SK-N-SH (cell line): ENCODE measurements around the gene GPNMB. TPM values are rescaled to one million over a fixed set of nuclear protein-coding genes. Genes with fewer than 3 reads are reported as not detected.

ENCODE experiments used
- CTCF ChIA-PET: fragments of 300-600, 350-600 bp; formaldehyde crosslinking; extraction: SDS; loops from one replicate; lab custom pipeline; 2021; lab: Yijun Ruan, JAX
- POLR2A ChIA-PET: fragments of 350-600 bp; sonication (Branson Sonifier 250); formaldehyde crosslinking; extraction: SDS; loops from one replicate; lab custom pipeline; 2020; ENCODE audit warnings: antibody characterized with exemption, inconsistent platforms; lab: Yijun Ruan, JAX
- DNase-seq: peaks from one replicate; pipeline ENCODE4 v3.0.0; 2012
- H2AFZ ChIP-seq: fragments of 200-600 bp; sonication (generic); 2 replicates; pipeline ENCODE4 v1.8.1; 2016; ENCODE audit warnings: antibody characterized with exemption, mild to moderate bottlenecking, low read depth
- H3F3A ChIP-seq: fragments of 200-600 bp; sonication (generic); replicated peaks from 2 replicates; pipeline ENCODE3; 2016; ENCODE audit warnings: antibody characterized with exemption, mild to moderate bottlenecking; ENCODE audit not compliant: insufficient read depth
- H3K27ac ChIP-seq, 2 experiments: fragments of 200-500 bp in 1 of 2; fragments of 200-600 bp in 1 of 2; sonication (Bioruptor generic) in 1 of 2; sonication (generic), shearing (Covaris generic) in 1 of 2; 2 replicates each; pipeline versions ENCODE4 v1.5.1 to v1.6.1; 2014 to 2016; ENCODE audit warnings: low read depth in 2 of 2, inconsistent platforms in 1 of 2, low read length in 1 of 2, mild to moderate bottlenecking in 1 of 2, mixed read lengths in 1 of 2
- H3K27me3 ChIP-seq: fragments of 200-600 bp; sonication (generic), shearing (Covaris generic); 2 replicates; pipeline ENCODE4 v1.6.1; 2016; ENCODE audit warnings: mixed run types; ENCODE audit not compliant: insufficient read depth
- H3K36me3 ChIP-seq, 2 experiments: fragments of 200-500 bp in 1 of 2; fragments of 200-600 bp in 1 of 2; sonication (Bioruptor generic) in 1 of 2; sonication (generic) in 1 of 2; replicated peaks in 1 of 2; 2 replicates each; pipeline versions ENCODE3 to v1.5.1; 2014 to 2016; ENCODE audit warnings: low read length in 1 of 2, mild to moderate bottlenecking in 1 of 2; ENCODE audit not compliant: insufficient read depth in 2 of 2, control insufficient read depth in 1 of 2
- H3K4me1 ChIP-seq, 2 experiments: fragments of 200-500 bp in 1 of 2; fragments of 200-600 bp in 1 of 2; sonication (Bioruptor generic) in 1 of 2; sonication (generic), shearing (Covaris generic) in 1 of 2; 2 replicates each; pipeline versions ENCODE4 v1.5.1 to v1.6.1; 2014 to 2016; ENCODE audit warnings: low read depth in 1 of 2, low read length in 1 of 2, mixed run types in 1 of 2; ENCODE audit not compliant: insufficient read depth in 2 of 2, control insufficient read depth in 1 of 2
- H3K4me2 ChIP-seq: fragments of 200-600 bp; sonication (generic), shearing (Covaris generic); 2 replicates; pipeline ENCODE4 v1.6.1; 2017; ENCODE audit warnings: mixed run types
- H3K4me3 ChIP-seq, 2 experiments: fragments of 200-500 bp in 1 of 2; fragments of 200-600 bp in 1 of 2; sonication (Bioruptor generic) in 1 of 2; sonication (generic), shearing (Covaris generic) in 1 of 2; 2 replicates each; pipeline versions ENCODE4 v1.5.1 to v1.8.1; 2014 to 2016; ENCODE audit warnings: low read depth in 2 of 2, inconsistent platforms in 1 of 2, low read length in 1 of 2, mild to moderate bottlenecking in 1 of 2, mixed read lengths in 1 of 2, moderate library complexity in 1 of 2
- H3K79me2 ChIP-seq: fragments of 200-600 bp; sonication (generic); 2 replicates; pipeline ENCODE4 v1.8.1; 2017; ENCODE audit warnings: mild to moderate bottlenecking; ENCODE audit not compliant: insufficient read depth
- H3K9ac ChIP-seq: fragments of 200-600 bp; sonication (generic); 2 replicates; pipeline ENCODE4 v1.6.1; 2017; ENCODE audit warnings: mixed run types
- H3K9me2 ChIP-seq: fragments of 200-600 bp; sonication (generic); 2 replicates; pipeline ENCODE4 v1.6.1; 2017; ENCODE audit warnings: mixed run types
- H3K9me3 ChIP-seq: fragments of 200-600 bp; sonication (generic); 2 replicates; pipeline ENCODE4 v1.6.1; 2017; ENCODE audit warnings: mixed run types, mild to moderate bottlenecking, moderate library complexity
- H4K20me1 ChIP-seq: fragments of 200-600 bp; sonication (generic); 2 replicates; pipeline ENCODE4 v1.6.1; 2017; ENCODE audit warnings: mild to moderate bottlenecking, mixed run types; ENCODE audit not compliant: insufficient read depth
- CHD2 ChIP-seq: fragments of 150-350 bp; IDR thresholded peaks from 2 replicates; pipeline ENCODE4 v1.6.1; 2018; ENCODE audit warnings: low read length; ENCODE audit not compliant: partially characterized antibody
- CTCF ChIP-seq: fragments of 200-600 bp; sonication (generic); IDR thresholded peaks from 2 replicates; pipeline ENCODE4 v1.6.1; 2017; ENCODE audit warnings: antibody characterized with exemption, mild to moderate bottlenecking, moderate library complexity
- ELF1 ChIP-seq: IDR thresholded peaks from 2 replicates; pipeline ENCODE4 v1.4.0; 2012
- FOSL2 ChIP-seq: IDR thresholded peaks from 2 replicates; pipeline ENCODE4 v1.4.0; 2012; ENCODE audit warnings: low read depth, mild to moderate bottlenecking, moderate library complexity, borderline replicate concordance
- FOXJ3 ChIP-seq: sonication (generic); formaldehyde crosslinking; IDR thresholded peaks from 2 replicates; pipeline ENCODE4 v1.5.1; 2020; ENCODE audit warnings: mild to moderate bottlenecking, missing genetic modification reagents
- FOXM1 ChIP-seq: IDR thresholded peaks from 2 replicates; pipeline ENCODE4 v1.4.0; 2012; ENCODE audit warnings: low read depth, mild to moderate bottlenecking
- GATA2 ChIP-seq: sonication (generic); formaldehyde crosslinking; IDR thresholded peaks from 2 replicates; pipeline ENCODE4 v1.5.0; 2020; ENCODE audit warnings: mild to moderate bottlenecking, missing genetic modification reagents
- JUND ChIP-seq: IDR thresholded peaks from 2 replicates; pipeline ENCODE4 v1.4.0; 2012
- MEF2A ChIP-seq: IDR thresholded peaks from 2 replicates; pipeline ENCODE4 v1.4.0; 2012; ENCODE audit warnings: low read depth, borderline replicate concordance
- NFIC ChIP-seq: IDR thresholded peaks from 2 replicates; pipeline ENCODE4 v1.4.0; 2012; ENCODE audit warnings: borderline replicate concordance
- RAD21 ChIP-seq: IDR thresholded peaks from 2 replicates; pipeline ENCODE4 v1.6.1; 2012; ENCODE audit warnings: mild to moderate bottlenecking, low read length
- RFX5 ChIP-seq: IDR thresholded peaks from 2 replicates; pipeline ENCODE4 v1.6.1; 2012; ENCODE audit warnings: mild to moderate bottlenecking, improper control_type of control experiment, low read length
- RXRA ChIP-seq: IDR thresholded peaks from 2 replicates; pipeline ENCODE4 v1.4.0; 2012; ENCODE audit warnings: low read depth, mild to moderate bottlenecking, borderline replicate concordance
- SIN3A ChIP-seq: IDR thresholded peaks from 2 replicates; pipeline ENCODE4 v1.6.1; 2012; ENCODE audit warnings: low read depth, mild to moderate bottlenecking, low read length, moderate library complexity, borderline replicate concordance
- TEAD4 ChIP-seq: IDR thresholded peaks from 2 replicates; pipeline ENCODE4 v1.4.0; 2012; ENCODE audit warnings: mild to moderate bottlenecking, borderline replicate concordance; ENCODE audit not compliant: insufficient read depth
- YY1 ChIP-seq: IDR thresholded peaks from 2 replicates; pipeline ENCODE4 v1.4.0; 2012; ENCODE audit warnings: low read depth, mild to moderate bottlenecking
- WGBS: methylation state at CpG from one replicate; pipeline ENCODE4 v1.1.6; 2017; ENCODE audit warnings: low lambda C conversion rate; 5-methylcytosine and 5-hydroxymethylcytosine counted together
- polyA plus RNA-seq, 3 experiments: library from polyadenylated mRNA; depleted of rRNA; stranded (reverse); fragments of >200 nt; gene quantifications; 2 replicates each; pipeline ENCODE4 v1.2.3, GENCODE V29; 2012
- TF ChIP-seq, protein P1 (sequence below): fragments of 150-350 bp; IDR thresholded peaks from 2 replicates; pipeline ENCODE4 v1.6.1; 2016; ENCODE audit warnings: mild to moderate bottlenecking, low read depth, low read length
- TF ChIP-seq, protein P2 (sequence below): IDR thresholded peaks from 2 replicates; pipeline ENCODE4 v1.4.0; 2012; ENCODE audit warnings: low read depth, borderline replicate concordance
- TF ChIP-seq, protein P3 (sequence below): IDR thresholded peaks from 2 replicates; pipeline ENCODE4; 2012
- TF ChIP-seq, protein P4 (sequence below): IDR thresholded peaks from 2 replicates; pipeline ENCODE4 v1.4.0; 2012; ENCODE audit warnings: low read depth

Gene GPNMB
- polyA plus RNA-seq, 1 of the 3 experiments (the other 2 are of a cell fraction): 13.8 TPM

- Histone ChIP-seq H3K9ac (no peak overlapping the region), H3F3A (peaks cover 4% of the 10 kb centered on the region), H3K9me3 (no peaks in the 10 kb centered on the region), H3K9me2 (no peaks in the 10 kb centered on the region), H3K4me1 (no peaks in the 10 kb centered on the region; a peak in 1 of 4 replicates), H4K20me1 (no peaks in the 10 kb centered on the region), H3K4me2 (no peak overlapping the region), H3K79me2 (no peaks in the 10 kb centered on the region), H3K27ac (no peak overlapping the region), H3K36me3 (no peaks in the 10 kb centered on the region), H2AFZ (no peak overlapping the region), H3K27me3 (no peaks in the 10 kb centered on the region), H3K4me3 (no peak overlapping the region)
- no peak for DNase-seq
- TF ChIP-seq MEF2A (no peak), ELF1 (no peak), GATA2 (CRISPR knock-in tag) (no peak), SIN3A (no peak), CTCF (no peak), FOSL2 (no peak), NFIC (no peak), RAD21 (no peak), FOXJ3 (CRISPR knock-in tag) (no peak), RXRA (no peak), CHD2 (no peak), TEAD4 (no peak), JUND (no peak), RFX5 (no peak), FOXM1 (no peak), YY1 (no peak)
- TF ChIP-seq, protein P1, sequence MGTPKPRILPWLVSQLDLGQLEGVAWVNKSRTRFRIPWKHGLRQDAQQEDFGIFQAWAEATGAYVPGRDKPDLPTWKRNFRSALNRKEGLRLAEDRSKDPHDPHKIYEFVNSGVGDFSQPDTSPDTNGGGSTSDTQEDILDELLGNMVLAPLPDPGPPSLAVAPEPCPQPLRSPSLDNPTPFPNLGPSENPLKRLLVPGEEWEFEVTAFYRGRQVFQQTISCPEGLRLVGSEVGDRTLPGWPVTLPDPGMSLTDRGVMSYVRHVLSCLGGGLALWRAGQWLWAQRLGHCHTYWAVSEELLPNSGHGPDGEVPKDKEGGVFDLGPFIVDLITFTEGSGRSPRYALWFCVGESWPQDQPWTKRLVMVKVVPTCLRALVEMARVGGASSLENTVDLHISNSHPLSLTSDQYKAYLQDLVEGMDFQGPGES: no peak
- TF ChIP-seq, protein P2, sequence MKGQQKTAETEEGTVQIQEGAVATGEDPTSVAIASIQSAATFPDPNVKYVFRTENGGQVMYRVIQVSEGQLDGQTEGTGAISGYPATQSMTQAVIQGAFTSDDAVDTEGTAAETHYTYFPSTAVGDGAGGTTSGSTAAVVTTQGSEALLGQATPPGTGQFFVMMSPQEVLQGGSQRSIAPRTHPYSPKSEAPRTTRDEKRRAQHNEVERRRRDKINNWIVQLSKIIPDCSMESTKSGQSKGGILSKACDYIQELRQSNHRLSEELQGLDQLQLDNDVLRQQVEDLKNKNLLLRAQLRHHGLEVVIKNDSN: no peak
- TF ChIP-seq, protein P3, sequence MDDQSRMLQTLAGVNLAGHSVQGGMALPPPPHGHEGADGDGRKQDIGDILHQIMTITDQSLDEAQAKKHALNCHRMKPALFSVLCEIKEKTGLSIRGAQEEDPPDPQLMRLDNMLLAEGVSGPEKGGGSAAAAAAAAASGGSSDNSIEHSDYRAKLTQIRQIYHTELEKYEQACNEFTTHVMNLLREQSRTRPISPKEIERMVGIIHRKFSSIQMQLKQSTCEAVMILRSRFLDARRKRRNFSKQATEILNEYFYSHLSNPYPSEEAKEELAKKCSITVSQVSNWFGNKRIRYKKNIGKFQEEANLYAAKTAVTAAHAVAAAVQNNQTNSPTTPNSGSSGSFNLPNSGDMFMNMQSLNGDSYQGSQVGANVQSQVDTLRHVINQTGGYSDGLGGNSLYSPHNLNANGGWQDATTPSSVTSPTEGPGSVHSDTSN: no peak
- TF ChIP-seq, protein P4, sequence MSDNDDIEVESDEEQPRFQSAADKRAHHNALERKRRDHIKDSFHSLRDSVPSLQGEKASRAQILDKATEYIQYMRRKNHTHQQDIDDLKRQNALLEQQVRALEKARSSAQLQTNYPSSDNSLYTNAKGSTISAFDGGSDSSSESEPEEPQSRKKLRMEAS: no peak
- 90% methylated on average over 11 of the region's 11 CpGs for WGBS
- POLR2A ChIA-PET: no interaction called here
- CTCF ChIA-PET: interaction anchor here (0.9 to 1.9 kb wide), 5 partner anchors 14 to 34 kb away, joined by 3 to 8 read pairs (median 3); no protein-coding TSS in a partner anchor
Measured at GRCh38 chr7:23238983-23239652, 7.5 kb upstream of the GPNMB start.
